WTC11 (cell line): ENCODE measurements around the gene DLX6.

ENCODE experiments used
- ELF4 ChIP-seq: sonication (generic); formaldehyde crosslinking; IDR thresholded peaks from 2 replicates; pipeline ENCODE4 v1.8.1; 2022; ENCODE audit warnings: low read depth, mild to moderate bottlenecking, moderate library complexity, missing genetic modification reagents
- ESRRA ChIP-seq: sonication (generic); formaldehyde crosslinking; IDR thresholded peaks from 2 replicates; pipeline ENCODE4 v1.8.1; 2022; ENCODE audit warnings: mild to moderate bottlenecking, missing genetic modification reagents, borderline replicate concordance
- FOXJ3 ChIP-seq: sonication (generic); formaldehyde crosslinking; IDR thresholded peaks from 2 replicates; pipeline ENCODE4 v1.9.0; 2021; ENCODE audit warnings: missing genetic modification reagents, mild to moderate bottlenecking, borderline replicate concordance
- IRF1 ChIP-seq: sonication (generic); formaldehyde crosslinking; IDR thresholded peaks from 2 replicates; pipeline ENCODE4 v1.8.0; 2023; ENCODE audit warnings: missing genetic modification reagents
- SP1 ChIP-seq: sonication (generic); formaldehyde crosslinking; conservative IDR thresholded peaks from 2 replicates; pipeline ENCODE4 v1.8.1; 2022; ENCODE audit warnings: missing genetic modification reagents
- TEAD4 ChIP-seq: sonication (generic); formaldehyde crosslinking; IDR thresholded peaks from 2 replicates; pipeline ENCODE4 v1.8.0; 2022; ENCODE audit warnings: mild to moderate bottlenecking, missing genetic modification reagents
- TP53 ChIP-seq: sonication (generic); formaldehyde crosslinking; IDR thresholded peaks from 2 replicates; pipeline ENCODE4 v1.8.1; 2023; ENCODE audit warnings: mild to moderate bottlenecking, missing genetic modification reagents
- TF ChIP-seq, protein P1 (sequence below): sonication (generic); formaldehyde crosslinking; IDR thresholded peaks from 2 replicates; pipeline ENCODE4 v1.8.0; 2022; ENCODE audit warnings: mild to moderate bottlenecking, missing genetic modification reagents
- TF ChIP-seq, protein P2 (sequence below): fragments of 200-600 bp; IDR thresholded peaks from 2 replicates; pipeline ENCODE4 v1.8.0; 2022; ENCODE audit warnings: antibody characterized with exemption
- TF ChIP-seq, protein P3 (sequence below): sonication (generic); formaldehyde crosslinking; IDR thresholded peaks from 2 replicates; pipeline ENCODE4 v1.8.1; 2023; ENCODE audit warnings: mild to moderate bottlenecking, missing genetic modification reagents, moderate library complexity
- TF ChIP-seq, protein P4 (sequence below): sonication (generic); formaldehyde crosslinking; IDR thresholded peaks from 2 replicates; pipeline ENCODE4 v1.8.0; 2022; ENCODE audit warnings: mild to moderate bottlenecking, missing genetic modification reagents

- TF ChIP-seq, protein P1, sequence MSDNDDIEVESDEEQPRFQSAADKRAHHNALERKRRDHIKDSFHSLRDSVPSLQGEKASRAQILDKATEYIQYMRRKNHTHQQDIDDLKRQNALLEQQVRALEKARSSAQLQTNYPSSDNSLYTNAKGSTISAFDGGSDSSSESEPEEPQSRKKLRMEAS (CRISPR knock-in tag): no peak
- TF ChIP-seq ESRRA (no peak), TP53 (CRISPR knock-in tag) (no peak), SP1 (CRISPR knock-in tag) (no peak), ELF4 (no peak), TEAD4 (CRISPR knock-in tag) (no peak), FOXJ3 (no peak), IRF1 (no peak)
- TF ChIP-seq, protein P2, sequence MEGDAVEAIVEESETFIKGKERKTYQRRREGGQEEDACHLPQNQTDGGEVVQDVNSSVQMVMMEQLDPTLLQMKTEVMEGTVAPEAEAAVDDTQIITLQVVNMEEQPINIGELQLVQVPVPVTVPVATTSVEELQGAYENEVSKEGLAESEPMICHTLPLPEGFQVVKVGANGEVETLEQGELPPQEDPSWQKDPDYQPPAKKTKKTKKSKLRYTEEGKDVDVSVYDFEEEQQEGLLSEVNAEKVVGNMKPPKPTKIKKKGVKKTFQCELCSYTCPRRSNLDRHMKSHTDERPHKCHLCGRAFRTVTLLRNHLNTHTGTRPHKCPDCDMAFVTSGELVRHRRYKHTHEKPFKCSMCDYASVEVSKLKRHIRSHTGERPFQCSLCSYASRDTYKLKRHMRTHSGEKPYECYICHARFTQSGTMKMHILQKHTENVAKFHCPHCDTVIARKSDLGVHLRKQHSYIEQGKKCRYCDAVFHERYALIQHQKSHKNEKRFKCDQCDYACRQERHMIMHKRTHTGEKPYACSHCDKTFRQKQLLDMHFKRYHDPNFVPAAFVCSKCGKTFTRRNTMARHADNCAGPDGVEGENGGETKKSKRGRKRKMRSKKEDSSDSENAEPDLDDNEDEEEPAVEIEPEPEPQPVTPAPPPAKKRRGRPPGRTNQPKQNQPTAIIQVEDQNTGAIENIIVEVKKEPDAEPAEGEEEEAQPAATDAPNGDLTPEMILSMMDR: no peak
- TF ChIP-seq, protein P3, sequence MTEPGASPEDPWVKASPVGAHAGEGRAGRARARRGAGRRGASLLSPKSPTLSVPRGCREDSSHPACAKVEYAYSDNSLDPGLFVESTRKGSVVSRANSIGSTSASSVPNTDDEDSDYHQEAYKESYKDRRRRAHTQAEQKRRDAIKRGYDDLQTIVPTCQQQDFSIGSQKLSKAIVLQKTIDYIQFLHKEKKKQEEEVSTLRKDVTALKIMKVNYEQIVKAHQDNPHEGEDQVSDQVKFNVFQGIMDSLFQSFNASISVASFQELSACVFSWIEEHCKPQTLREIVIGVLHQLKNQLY (CRISPR knock-in tag): no peak
- TF ChIP-seq, protein P4, sequence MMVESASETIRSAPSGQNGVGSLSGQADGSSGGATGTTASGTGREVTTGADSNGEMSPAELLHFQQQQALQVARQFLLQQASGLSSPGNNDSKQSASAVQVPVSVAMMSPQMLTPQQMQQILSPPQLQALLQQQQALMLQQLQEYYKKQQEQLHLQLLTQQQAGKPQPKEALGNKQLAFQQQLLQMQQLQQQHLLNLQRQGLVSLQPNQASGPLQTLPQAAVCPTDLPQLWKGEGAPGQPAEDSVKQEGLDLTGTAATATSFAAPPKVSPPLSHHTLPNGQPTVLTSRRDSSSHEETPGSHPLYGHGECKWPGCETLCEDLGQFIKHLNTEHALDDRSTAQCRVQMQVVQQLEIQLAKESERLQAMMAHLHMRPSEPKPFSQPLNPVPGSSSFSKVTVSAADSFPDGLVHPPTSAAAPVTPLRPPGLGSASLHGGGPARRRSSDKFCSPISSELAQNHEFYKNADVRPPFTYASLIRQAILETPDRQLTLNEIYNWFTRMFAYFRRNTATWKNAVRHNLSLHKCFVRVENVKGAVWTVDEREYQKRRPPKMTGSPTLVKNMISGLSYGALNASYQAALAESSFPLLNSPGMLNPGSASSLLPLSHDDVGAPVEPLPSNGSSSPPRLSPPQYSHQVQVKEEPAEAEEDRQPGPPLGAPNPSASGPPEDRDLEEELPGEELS (CRISPR knock-in tag): no peak
Measured at GRCh38 chr7:96993980-96994379, 11.4 kb upstream of the DLX6 start.
